OCI-LY7 (cell line): ENCODE measurements around the gene MUC6. TPM values are rescaled to one million over a fixed set of nuclear protein-coding genes. Genes with fewer than 3 reads are reported as not detected.

Source experiments
- BruUV-seq: library from RNA; stranded (reverse); fragments of 400-500 nt; replicated peaks from 2 replicates; lab custom pipeline; 2021; lab: Mats Ljungman, UMichigan
- CTCF ChIA-PET: fragments of 300-600 bp; sonication (Branson Sonifier 250); formaldehyde crosslinking; loops from one replicate; lab custom pipeline; 2022; ENCODE audit warnings: antibody characterized with exemption; ENCODE audit not compliant: unreplicated experiment; lab: Charles Lee
- POLR2A ChIA-PET: fragments of 300-600 bp; sonication (Branson Sonifier 250); formaldehyde crosslinking; loops from one replicate; lab custom pipeline; 2022; ENCODE audit warnings: antibody characterized with exemption; lab: Charles Lee
- DNase-seq: peaks from one replicate; pipeline ENCODE4 v3.0.0-alpha.2; 2015; ENCODE audit warnings: low spot score
- H2AFZ ChIP-seq: fragments of 200-600 bp; sonication (generic), shearing (Covaris generic); 2 replicates; pipeline ENCODE4 v1.6.1; 2014; ENCODE audit warnings: mild to moderate bottlenecking, antibody characterized with exemption, low read length, moderate library complexity
- H3K27ac ChIP-seq: fragments of 200-600 bp; sonication (generic); 2 replicates; pipeline ENCODE4 v1.5.1; 2014; ENCODE audit warnings: mixed run types, low read depth, mild to moderate bottlenecking, moderate library complexity, low read length, inconsistent platforms; ENCODE audit not compliant: poor library complexity, severe bottlenecking
- H3K36me3 ChIP-seq: fragments of 200-600 bp; sonication (generic); 2 replicates; pipeline ENCODE4 v1.6.1; 2014; ENCODE audit warnings: mild to moderate bottlenecking, antibody characterized with exemption, low read length, moderate library complexity, mixed read lengths; ENCODE audit not compliant: insufficient read depth
- H3K4me1 ChIP-seq: fragments of 200-600 bp; sonication (generic); 2 replicates; pipeline ENCODE4 v1.5.1; 2014; ENCODE audit warnings: mild to moderate bottlenecking, low read length; ENCODE audit not compliant: insufficient read depth, poor library complexity, severe bottlenecking
- H3K4me2 ChIP-seq: fragments of 200-600 bp; sonication (generic); 2 replicates; pipeline ENCODE4 v1.6.1; 2014; ENCODE audit warnings: mild to moderate bottlenecking, low read length
- H3K4me3 ChIP-seq: fragments of 200-600 bp; sonication (generic); 2 replicates; pipeline ENCODE4 v1.5.1; 2014; ENCODE audit warnings: mild to moderate bottlenecking, low read depth, low read length; ENCODE audit not compliant: poor library complexity, severe bottlenecking
- H3K79me2 ChIP-seq: fragments of 200-600 bp; sonication (generic); 2 replicates; pipeline ENCODE4 v1.6.1; 2016; ENCODE audit warnings: low read depth, mild to moderate bottlenecking, low read length, moderate library complexity, mixed read lengths; ENCODE audit not compliant: insufficient read depth
- H3K9me2 ChIP-seq: fragments of 200-600 bp; sonication (generic); 2 replicates; pipeline ENCODE4 v1.6.1; 2016; ENCODE audit warnings: mild to moderate bottlenecking, low read length, mixed read lengths; ENCODE audit not compliant: insufficient read depth
- H3K9me3 ChIP-seq: fragments of 200-600 bp; sonication (generic); 2 replicates; pipeline ENCODE4 v1.6.1; 2014; ENCODE audit warnings: mild to moderate bottlenecking, mixed run types, low read length, mixed read lengths
- H4K20me1 ChIP-seq: fragments of 200-600 bp; sonication (generic); 2 replicates; pipeline ENCODE4 v1.6.1; 2014; ENCODE audit warnings: mild to moderate bottlenecking, antibody characterized with exemption, low read length, moderate library complexity, mixed read lengths; ENCODE audit not compliant: insufficient read depth
- CTCF ChIP-seq: fragments of 200-600 bp; sonication (generic); conservative IDR thresholded peaks from 2 replicates; pipeline ENCODE4 v1.5.1; 2014; ENCODE audit warnings: mild to moderate bottlenecking, antibody characterized with exemption, low read length, moderate library complexity, mixed read lengths
- EZH2phosphoT487 ChIP-seq: fragments of 200-600 bp; sonication (generic); IDR thresholded peaks from 2 replicates; pipeline ENCODE4 v1.6.1; 2018; ENCODE audit warnings: low read depth, borderline replicate concordance, mild to moderate bottlenecking, mixed run types, antibody characterized with exemption, low read length, moderate library complexity, mixed read lengths
- intact Hi-C: fragments of 100-400 bp; cut with micrococcal nuclease; formaldehyde crosslinking; loops from one replicate; pipeline ENCODE4 v1.10.0; 2022; ENCODE audit not compliant: unreplicated experiment
- total RNA-seq, 2 experiments: library from RNA; depleted of rRNA in 1 of 2; stranded (reverse); fragments of >200 nt in 1 of 2; shearing (Covaris generic) in 1 of 2; gene quantifications; 2 replicates each; pipeline ENCODE4 v1.2.3, GENCODE V29; 2014 to 2022

MUC6 gene
- total RNA-seq, 2 experiments from 2014 or later, result not detected

GRCh38 chr11:980438-981357 is 55.8 kb downstream of the MUC6 start:
- POLR2A ChIA-PET, result interaction anchor here (0.6 to 0.8 kb wide), 2 partner anchors 27 to 134 kb away, joined by 3 read pairs; no protein-coding TSS in a partner anchor
- no peaks in the 10 kb centered on the region for H4K20me1 ChIP-seq
- no peak overlapping the region for H3K27ac ChIP-seq
- no peak overlapping the region for H3K4me2 ChIP-seq
- no TSS peak for BruUV-seq
- no peaks in the 10 kb centered on the region for H3K4me1 ChIP-seq
- H3K9me2 ChIP-seq, result no peaks in the 10 kb centered on the region
- CTCF ChIA-PET, result no interaction called here
- H3K4me3 ChIP-seq, result no peak overlapping the region
- H3K36me3 ChIP-seq, result peaks cover 44% of the 10 kb centered on the region
- no peaks in the 10 kb centered on the region for H3K79me2 ChIP-seq
- H2AFZ ChIP-seq, result no peak overlapping the region
- DNase-seq, result no peak
- TF ChIP-seq EZH2phosphoT487, result no peak
- intact Hi-C loops, result no loop called here
- no peaks in the 10 kb centered on the region for H3K9me3 ChIP-seq

- no peaks in the 10 kb centered on the region for H3K9me2 ChIP-seq
- H3K4me1 ChIP-seq, result no peaks in the 10 kb centered on the region
- BruUV-seq, result no TSS peak
- no peaks in the 10 kb centered on the region for H3K9me3 ChIP-seq
- ChIA-PET CTCF (no interaction called here), POLR2A (no interaction called here)
- H3K36me3 ChIP-seq, result peaks cover 29% of the 10 kb centered on the region
- no peak overlapping the region for H3K4me2 ChIP-seq
- no peaks in the 10 kb centered on the region for H3K79me2 ChIP-seq
- H4K20me1 ChIP-seq, result no peaks in the 10 kb centered on the region
- intact Hi-C loops, result loop anchor here (5.0 kb wide), 1 partner anchor 131 kb away; no protein-coding TSS in a partner anchor
- no peak overlapping the region for H2AFZ ChIP-seq
- no peak overlapping the region for H3K4me3 ChIP-seq
- no peak overlapping the region for H3K27ac ChIP-seq
- TF ChIP-seq EZH2phosphoT487 (no peak), CTCF (no peak)
- DNase-seq, result no peak
Measured at GRCh38 chr11:978781-979180, 57.7 kb downstream of the MUC6 start.

- Histone ChIP-seq H3K9me2 (no peaks in the 10 kb centered on the region), H3K36me3 (peaks cover 26% of the 10 kb centered on the region; the same call in 1 of the 2 replicates), H3K4me1 (no peaks in the 10 kb centered on the region), H4K20me1 (no peaks in the 10 kb centered on the region), H3K4me3 (no peak overlapping the region), H3K79me2 (no peaks in the 10 kb centered on the region), H3K9me3 (no peaks in the 10 kb centered on the region), H2AFZ (no peak overlapping the region), H3K27ac (no peak overlapping the region), H3K4me2 (no peak overlapping the region)
- intact Hi-C loops, result loop anchor here (5.0 kb wide), 1 partner anchor 131 kb away; no protein-coding TSS in a partner anchor
- DNase-seq, result no peak
- ChIA-PET POLR2A (interaction anchor here (0.6 kb wide), 1 partner anchor 1396 kb away, joined by 3 read pairs; no protein-coding TSS in a partner anchor), CTCF (no interaction called here)
- no peak for TF ChIP-seq EZH2phosphoT487
- TF ChIP-seq CTCF, result no peak
- BruUV-seq, result no TSS peak
Measured at GRCh38 chr11:977830-978720, 58.4 kb downstream of the MUC6 start.
